ENCODE measurements around the gene TM9SF1. TPM values are rescaled to one million over a fixed set of nuclear protein-coding genes. Genes with fewer than 3 reads are reported as not detected.

The TM9SF1 gene
- total and polyA plus RNA-seq, 2 of the 13 experiments (the other 11 are each of a cell fraction or from before 2014, with no cell fraction given): 83.2 to 110 TPM

GRCh38 chr14:24215495-24216344 is 20.5 kb upstream of the TM9SF1 start, which contains the start of gene MDP1 (continued):
- TF ChIP-seq TRIM22 (IDR thresholded peaks at IDR 0.05) (no peak), TFAP4 (IDR thresholded peaks at IDR 0.05; ENCODE audit: borderline replicate concordance, low read depth) (peak; percentile 93), FOSL2 (CRISPR knock-in tag; IDR thresholded peaks at IDR 0.05) (peak; percentile 91), RFX1 (IDR thresholded peaks at IDR 0.05) (no peak), ZNF615 (CRISPR knock-in tag; IDR thresholded peaks at IDR 0.05; ENCODE audit: borderline replicate concordance) (peak; percentile 98), CSRNP1 (CRISPR knock-in tag; IDR thresholded peaks at IDR 0.05) (peak; percentile 99), ZNF674 (CRISPR knock-in tag; IDR thresholded peaks at IDR 0.05; ENCODE audit: low read depth) (no peak), JUNB (CRISPR knock-in tag; IDR thresholded peaks at IDR 0.05; ENCODE audit: borderline replicate concordance) (no peak), CTCF (CRISPR knock-in tag; IDR thresholded peaks at IDR 0.05) (peak; percentile 100), PLRG1 (conservative IDR thresholded peaks at IDR 0.05) (no peak), ZNF605 (CRISPR knock-in tag; IDR thresholded peaks at IDR 0.05) (peak; percentile 99), GLMP (CRISPR knock-in tag; IDR thresholded peaks at IDR 0.05; ENCODE audit: borderline replicate concordance) (no peak), ARNT (IDR thresholded peaks at IDR 0.05) (no peak), ZFY (CRISPR knock-in tag; IDR thresholded peaks at IDR 0.05) (peak; percentile 98), NFAT5 (CRISPR knock-in tag; IDR thresholded peaks at IDR 0.05) (peak; percentile 97), ZNF274 (CRISPR knock-in tag; IDR thresholded peaks at IDR 0.05) (peak; percentile 52; the same call in 1 of the 2 replicates), ZNF496 (CRISPR knock-in tag; IDR thresholded peaks at IDR 0.05; ENCODE audit: insufficient replicate concordance) (no peak)
